Liver (tissue), 9 donors: ENCODE measurements around the gene C1orf21. TPM values are rescaled to one million over a fixed set of nuclear protein-coding genes. Genes with fewer than 3 reads are reported as not detected.

ENCODE experiments used
- DNase-seq: peaks from one replicate; pipeline ENCODE4 v3.0.0-alpha.2; 2017; ENCODE audit warnings: low spot score
- H3K27ac ChIP-seq, 2 donors: one replicate each; pipeline ENCODE4 v1.7.0; 2013; ENCODE audit warnings: inconsistent platforms in 2 of 2, low read length in 2 of 2, control low read depth in 1 of 2, low read depth in 1 of 2, mild to moderate bottlenecking in 1 of 2
- H3K27me3 ChIP-seq, 4 donors: one replicate each; pipeline versions ENCODE4 v1.6.1 to v1.7.0; 2013; ENCODE audit warnings: low read length in 3 of 4, inconsistent platforms in 1 of 4, mild to moderate bottlenecking in 1 of 4, moderate library complexity in 1 of 4; ENCODE audit not compliant: control insufficient read depth in 4 of 4, insufficient read depth in 4 of 4
- H3K36me3 ChIP-seq, 4 donors: one replicate each; pipeline versions ENCODE4 v1.6.1 to v1.7.0; 2013; ENCODE audit warnings: low read length in 3 of 4, mild to moderate bottlenecking in 3 of 4, low read depth in 1 of 4, moderate library complexity in 1 of 4; ENCODE audit not compliant: control insufficient read depth in 4 of 4, insufficient read depth in 3 of 4
- H3K4me1 ChIP-seq, 4 donors: one replicate each; pipeline versions ENCODE4 v1.6.1 to v1.7.0; 2013; ENCODE audit warnings: low read length in 3 of 4, mild to moderate bottlenecking in 3 of 4, moderate library complexity in 1 of 4; ENCODE audit not compliant: control insufficient read depth in 4 of 4, insufficient read depth in 4 of 4
- H3K4me3 ChIP-seq, 3 donors: one replicate each; pipeline versions ENCODE4 v1.6.1 to v1.7.0; 2013; ENCODE audit warnings: low read length in 3 of 3, control low read depth in 1 of 3, low read depth in 1 of 3, mild to moderate bottlenecking in 1 of 3
- H3K9ac ChIP-seq, 2 donors: one replicate each; pipeline ENCODE4 v1.7.0; 2013; ENCODE audit warnings: low read length in 2 of 2, mild to moderate bottlenecking in 2 of 2, moderate library complexity in 2 of 2, control low read depth in 1 of 2, low read depth in 1 of 2
- H3K9me3 ChIP-seq, 4 donors: one replicate each; pipeline versions ENCODE4 v1.6.1 to v1.7.0; 2013; ENCODE audit warnings: low read length in 3 of 4; ENCODE audit not compliant: control insufficient read depth in 4 of 4
- ATF3 ChIP-seq: IDR thresholded peaks from 2 replicates; pipeline ENCODE4 v1.6.1; 2016; ENCODE audit warnings: antibody characterized with exemption
- CTCF ChIP-seq: fragments of 150-350 bp; IDR thresholded peaks from 2 replicates; pipeline ENCODE4 v1.5.1; 2017; ENCODE audit warnings: improper control_type of control experiment, low read depth, low read length; ENCODE audit not compliant: missing input control
- EGR1 ChIP-seq, 2 donors: IDR thresholded peaks; 2 replicates each; pipeline ENCODE4 v1.6.1; 2016 to 2018; ENCODE audit warnings: antibody characterized with exemption in 2 of 2, low read depth in 2 of 2
- FOXA1 ChIP-seq: IDR thresholded peaks from 2 replicates; pipeline ENCODE4 v1.6.1; 2016; ENCODE audit warnings: antibody characterized with exemption
- FOXA2 ChIP-seq: IDR thresholded peaks from 2 replicates; pipeline ENCODE4 v1.6.1; 2016; ENCODE audit warnings: antibody characterized with exemption
- HNF4A ChIP-seq, 2 donors: conservative IDR thresholded peaks; 2 replicates each; pipeline ENCODE4 v1.6.1; 2016; ENCODE audit warnings: antibody characterized with exemption in 2 of 2, mild to moderate bottlenecking in 2 of 2
- HNF4G ChIP-seq: IDR thresholded peaks from 2 replicates; pipeline ENCODE4 v1.6.1; 2016; ENCODE audit warnings: antibody characterized with exemption
- JUND ChIP-seq, 2 donors: IDR thresholded peaks; 2 replicates each; pipeline ENCODE4 v1.6.1; 2016; ENCODE audit warnings: antibody characterized with exemption in 2 of 2
- MAX ChIP-seq: IDR thresholded peaks from 2 replicates; pipeline ENCODE4 v1.6.1; 2016; ENCODE audit warnings: antibody characterized with exemption
- NR2F2 ChIP-seq: IDR thresholded peaks from 2 replicates; pipeline ENCODE4 v1.6.1; 2016; ENCODE audit warnings: antibody characterized with exemption
- REST ChIP-seq: IDR thresholded peaks from 2 replicates; pipeline ENCODE4 v1.6.1; 2016; ENCODE audit warnings: antibody characterized with exemption, mild to moderate bottlenecking
- RXRA ChIP-seq, 2 donors: IDR thresholded peaks; 2 replicates each; pipeline ENCODE4 v1.6.1; 2017 to 2018; ENCODE audit warnings: antibody characterized with exemption in 2 of 2, mild to moderate bottlenecking in 1 of 2
- SP1 ChIP-seq: IDR thresholded peaks from 2 replicates; pipeline ENCODE4 v1.6.1; 2018; ENCODE audit warnings: antibody characterized with exemption, mild to moderate bottlenecking
- TAF1 ChIP-seq: conservative IDR thresholded peaks from 2 replicates; pipeline ENCODE4 v1.6.1; 2016; ENCODE audit warnings: antibody characterized with exemption, mild to moderate bottlenecking
- YY1 ChIP-seq: IDR thresholded peaks from 2 replicates; pipeline ENCODE4 v1.6.1; 2016; ENCODE audit warnings: antibody characterized with exemption, mild to moderate bottlenecking
- ZBTB33 ChIP-seq: IDR thresholded peaks from 2 replicates; pipeline ENCODE4 v1.6.1; 2016; ENCODE audit warnings: antibody characterized with exemption
- WGBS: extraction: QIAGEN DNeasy Blood & Tissue Kit; methylation state at CpG from one replicate; pipeline ENCODE4 v1.1.7; 2013; 5-methylcytosine and 5-hydroxymethylcytosine counted together
- polyA plus RNA-seq, 2 donors: library from polyadenylated mRNA; stranded (reverse) in 1 of 2; unstranded in 1 of 2; fragments of 200-250 nt in 1 of 2; fragments of >200 nt in 1 of 2; fragmentation: Nextera tagmentation in 1 of 2; extraction: Ambion mirVana in 1 of 2; gene quantifications; one replicate each; pipeline versions ENCODE4 v1.2.1 to v1.2.3, GENCODE V29; 2013 to 2015
- total RNA-seq, 2 donors: library from RNA; depleted of rRNA; stranded (reverse); fragments of >200 nt; gene quantifications; one replicate each; pipeline ENCODE4 v1.2.3, GENCODE V29; 2014
- donor health status: healthy.
- donor health status: healthy.
- donor health status: healthy.
- donor health status: healthy.
- donor health status: healthy.

Gene C1orf21
- total and polyA plus RNA-seq, 4 donors, result 2.3 to 21.3 (median 13.4) TPM

DNA sequence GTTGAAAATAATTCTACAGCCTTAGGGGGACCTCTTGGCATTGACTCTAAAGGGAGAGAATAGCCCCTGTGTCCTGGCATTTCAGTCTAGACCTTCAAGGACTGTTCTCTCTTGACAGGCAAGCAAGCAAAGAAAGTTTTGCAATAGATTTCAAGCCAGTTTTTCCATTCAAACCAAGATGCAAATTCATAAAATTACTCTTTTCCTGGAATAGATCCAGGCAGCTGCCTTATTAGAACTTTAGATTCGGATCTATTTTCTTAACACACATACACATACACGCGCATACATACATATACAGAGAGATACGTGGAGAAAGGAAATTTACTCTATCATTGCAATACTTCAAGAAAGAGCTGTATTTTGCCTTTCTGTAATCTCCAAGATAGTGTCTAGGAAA is 238.4 kb downstream of the C1orf21 start:
- Histone ChIP-seq H3K9me3 (no peaks in the 10 kb centered on the region), H3K27me3 (no peaks in the 10 kb centered on the region), H3K4me1 (peaks cover 13 to 52% (median 36%) of the 10 kb centered on the region in 4 donors), H3K9ac (no peak overlapping the region), H3K27ac (no peak overlapping the region), H3K4me3 (no peak overlapping the region), H3K36me3 (peaks cover 0 to 2% (median 0%) of the 10 kb centered on the region in 4 donors)
- TF ChIP-seq RXRA (IDR thresholded peaks at IDR 0.05) (no peak), FOXA2 (no peak), NR2F2 (no peak), HNF4G (no peak), YY1 (no peak), FOXA1 (no peak), JUND (IDR thresholded peaks at IDR 0.05) (no peak), SP1 (no peak), REST (no peak), ZBTB33 (no peak), HNF4A (conservative IDR thresholded peaks at IDR 0.05) (no peak), CTCF (no peak), MAX (no peak), TAF1 (no peak)
- no peak for DNase-seq
- WGBS, result 97% methylated on average over 4 of the region's 4 CpGs

DNA sequence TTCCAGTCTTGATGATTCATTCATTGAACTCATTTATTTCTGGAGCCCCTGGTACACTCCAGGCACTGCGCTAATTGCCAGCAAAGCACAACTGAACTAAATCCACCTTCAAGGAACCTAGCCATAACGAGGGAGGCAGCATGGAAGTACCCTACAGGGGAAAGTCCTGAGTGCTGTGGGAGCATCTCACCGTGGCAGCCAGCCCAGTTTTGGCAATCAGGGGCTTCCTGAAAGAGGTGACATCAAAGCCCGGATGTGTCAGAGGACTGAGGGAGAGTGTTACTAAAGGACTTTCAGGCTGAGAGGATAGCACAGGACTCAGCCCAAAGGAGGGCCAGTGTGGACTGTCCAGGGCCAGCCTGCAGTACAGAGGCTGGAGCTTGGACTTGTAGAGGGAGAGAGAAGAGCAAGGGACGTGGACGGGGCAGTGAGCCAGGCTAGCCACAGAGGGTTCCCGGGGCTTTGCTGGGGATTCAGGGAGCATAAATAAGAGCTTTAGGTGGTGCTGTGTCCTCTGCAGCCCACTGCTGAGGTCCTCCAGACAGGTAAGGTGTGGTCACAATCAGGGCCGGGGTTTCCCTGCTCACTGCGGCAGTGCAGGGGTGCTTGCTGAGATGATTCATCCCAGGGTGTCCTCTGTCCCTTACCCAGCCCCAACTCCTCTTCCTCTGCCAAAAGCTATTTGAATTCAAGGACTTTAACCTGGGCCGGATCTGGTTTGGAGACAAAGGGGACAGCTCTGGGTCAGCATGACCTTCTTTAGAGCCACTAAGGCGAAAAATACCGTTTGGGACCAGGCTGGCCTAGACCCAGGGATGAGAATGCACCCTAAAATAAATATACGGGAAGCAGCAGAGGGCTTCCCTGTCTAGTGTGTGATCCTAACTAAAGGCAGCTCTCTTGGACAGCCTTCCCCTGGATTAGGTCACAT is 239.5 kb downstream of the C1orf21 start:
- Histone ChIP-seq H3K4me3 (peak overlapping the region in 1 of 3 donors; percentile 4), H3K9me3 (no peaks in the 10 kb centered on the region), H3K27me3 (no peaks in the 10 kb centered on the region), H3K36me3 (no peaks in the 10 kb centered on the region), H3K4me1 (peaks cover 18 to 56% (median 41%) of the 10 kb centered on the region in 4 donors), H3K9ac (no peak overlapping the region), H3K27ac (peak overlapping the region; percentile 73 to 81)
- no peak for DNase-seq
- WGBS, result 28% methylated on average over 13 of the region's 13 CpGs
- TF ChIP-seq HNF4G (peak; percentile 92), EGR1 (IDR thresholded peaks at IDR 0.05; ENCODE audit: low read depth in 2 of 2) (peak in 1 of 2 donors; percentile 51), TAF1 (no peak), FOXA1 (no peak), ATF3 (peak; percentile 93), JUND (IDR thresholded peaks at IDR 0.05) (peak; percentile 98 to 99), REST (peak; percentile 87), CTCF (no peak), RXRA (IDR thresholded peaks at IDR 0.05) (peak; percentile 93 to 96), HNF4A (conservative IDR thresholded peaks at IDR 0.05) (peak; percentile 97), FOXA2 (peak; percentile 45)
